Transverse colon (tissue), 4 donors: Measurements from ENCODE around the gene PDCD1. TPM values are rescaled to one million over a fixed set of nuclear protein-coding genes. Genes with fewer than 3 reads are reported as not detected.
A peak's percentile ranks its signal among the peaks of the same experiment; 100 is the strongest.
"Not testable (repeated sequence)": the region's sequence is repeated elsewhere in the genome, so short reads cannot be mapped to it uniquely, and the experiment has no call there.

ENCODE experiments used
- DNase-seq: peaks from one replicate; pipeline ENCODE4 v3.0.0-alpha.2; 2019
- H3K27ac ChIP-seq, 4 donors: fragments of 200-600 bp; sonication (generic); 2 replicates each; pipeline ENCODE4 v1.5.1; 2016 to 2018; ENCODE audit warnings: inconsistent platforms in 4 of 4
- H3K27me3 ChIP-seq: fragments of 200-600 bp; sonication (generic); 2 replicates; pipeline ENCODE4 v1.5.1; 2017; ENCODE audit warnings: inconsistent platforms
- H3K36me3 ChIP-seq, 4 donors: fragments of 200-600 bp; sonication (generic); 2 replicates each; pipeline ENCODE4 v1.5.1; 2017 to 2019; ENCODE audit warnings: inconsistent platforms in 4 of 4
- H3K4me1 ChIP-seq, 4 donors: fragments of 200-600 bp; sonication (generic); 2 replicates each; pipeline ENCODE4 v1.5.1; 2017 to 2020; ENCODE audit warnings: inconsistent platforms in 4 of 4
- H3K4me3 ChIP-seq, 4 donors: fragments of 200-600 bp; sonication (generic); 1 replicate in 1 of 4; 2 replicates in 3 of 4; pipeline versions ENCODE4 v1.5.1 to v1.6.1; 2017 to 2019; ENCODE audit warnings: inconsistent platforms in 4 of 4
- H3K9me3 ChIP-seq, 2 donors: fragments of 200-600 bp; sonication (generic); 2 replicates each; pipeline ENCODE4 v1.5.1; 2017 to 2019; ENCODE audit warnings: inconsistent platforms in 2 of 2
- EP300 ChIP-seq: sonication (generic); formaldehyde crosslinking; IDR thresholded peaks from one replicate; pipeline ENCODE4 v1.6.1; 2017; ENCODE audit warnings: antibody characterized with exemption, low read depth
- POLR2A ChIP-seq: fragments of 450-650 bp; IDR thresholded peaks from one replicate; pipeline ENCODE4 v1.6.1; 2016; ENCODE audit warnings: antibody characterized with exemption, mild to moderate bottlenecking, moderate library complexity
- POLR2AphosphoS5 ChIP-seq, 3 donors: sonication (generic); formaldehyde crosslinking; IDR thresholded peaks; one replicate each; pipeline ENCODE4 v1.6.1; 2016; ENCODE audit warnings: antibody characterized with exemption in 3 of 3
- WGBS, 2 donors: methylation state at CpG; one replicate each; pipeline ENCODE4 v1.1.5; 2018; ENCODE audit warnings: low coverage in 1 of 2; 5-methylcytosine and 5-hydroxymethylcytosine counted together
- in situ Hi-C, 4 donors: fragments of 200-750 bp; cut with MboI; loops; one replicate each; pipeline versions ENCODE4 v1.15.0 to v1.15.1; 2017; ENCODE audit warnings: low sequenced_read_pairs in 3 of 4, low pct_ligation_motif_present in 1 of 4, low pct_unique_long_range_greater_than_20kb in 1 of 4
- intact Hi-C: fragments of 100-400 bp; cut with DNase I; formaldehyde crosslinking; loops from one replicate; pipeline ENCODE4 v1.15.1; 2023; ENCODE audit warnings: low total_unique reads
- total RNA-seq, 4 donors: library from RNA; depleted of rRNA; stranded (reverse); fragments of >200 nt; gene quantifications; one replicate each; pipeline ENCODE4 v1.1.0, GENCODE V29; 2016
- TF ChIP-seq, protein P1 (sequence below), 5 experiments: fragments of 200-600 bp in 3 of 5; fragments of 450-650 bp in 2 of 5; sonication (generic) in 3 of 5; IDR thresholded peaks; 1 replicate in 2 of 5; 2 replicates in 3 of 5; pipeline ENCODE4 v1.5.1; 2016 to 2017; ENCODE audit warnings: antibody characterized with exemption in 5 of 5, inconsistent platforms in 3 of 5, mild to moderate bottlenecking in 2 of 5, moderate library complexity in 1 of 5

Gene PDCD1
- total RNA-seq, 4 donors from 2014 or later, result 0.55 to 0.64 TPM; not detected in 2

DNA sequence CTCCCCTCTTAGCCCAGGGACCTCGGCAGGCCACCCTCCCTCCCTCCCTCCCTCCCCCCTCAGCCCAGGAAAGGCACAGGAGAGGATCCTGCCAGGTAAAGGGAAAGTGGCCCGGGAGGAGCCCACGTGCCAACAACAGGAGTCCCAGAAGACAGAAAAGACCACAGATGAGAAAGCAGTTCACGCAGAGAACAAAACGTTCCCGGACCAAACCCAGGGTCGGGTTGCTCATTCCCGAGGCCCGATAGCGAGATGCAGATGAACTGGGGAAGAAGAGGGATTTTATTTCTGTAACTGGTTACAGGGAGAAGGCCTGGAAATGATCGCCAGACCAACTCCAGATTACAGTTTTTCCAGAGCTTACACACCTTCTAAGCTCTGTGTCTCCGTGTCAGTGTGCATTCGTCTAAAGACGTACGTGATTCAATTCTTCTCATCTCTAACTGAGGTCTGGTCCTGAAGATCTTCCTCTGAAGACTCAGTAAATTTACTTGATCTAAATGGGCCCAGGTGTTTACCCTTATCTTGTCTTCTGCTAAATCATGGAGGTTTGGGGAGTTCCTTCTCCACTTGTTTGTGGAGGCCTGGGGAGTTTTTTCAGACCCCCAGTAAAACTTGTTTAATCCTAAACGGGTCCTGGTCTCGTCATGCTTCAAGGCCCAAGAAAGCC is 50.5 kb downstream of the PDCD1 start:
- H3K4me3 ChIP-seq, result peak overlapping the region in 1 of 4 donors; percentile 15
- no peaks in the 10 kb centered on the region for H3K9me3 ChIP-seq
- H3K27ac ChIP-seq, result peak overlapping the region; percentile 73 to 88 (median 77)
- WGBS, 2 donors, result 67 to 70% methylated on average over 14 to 16 of the region's 17 CpGs
- peak; percentile 8 for DNase-seq
- intact Hi-C loops (no loop called here), in situ Hi-C loops (no loop called here)
- H3K4me1 ChIP-seq, result peaks cover 3 to 27% (median 18%) of the 10 kb centered on the region in 4 donors
- no peaks in the 10 kb centered on the region for H3K36me3 ChIP-seq
- TF ChIP-seq, protein P1, sequence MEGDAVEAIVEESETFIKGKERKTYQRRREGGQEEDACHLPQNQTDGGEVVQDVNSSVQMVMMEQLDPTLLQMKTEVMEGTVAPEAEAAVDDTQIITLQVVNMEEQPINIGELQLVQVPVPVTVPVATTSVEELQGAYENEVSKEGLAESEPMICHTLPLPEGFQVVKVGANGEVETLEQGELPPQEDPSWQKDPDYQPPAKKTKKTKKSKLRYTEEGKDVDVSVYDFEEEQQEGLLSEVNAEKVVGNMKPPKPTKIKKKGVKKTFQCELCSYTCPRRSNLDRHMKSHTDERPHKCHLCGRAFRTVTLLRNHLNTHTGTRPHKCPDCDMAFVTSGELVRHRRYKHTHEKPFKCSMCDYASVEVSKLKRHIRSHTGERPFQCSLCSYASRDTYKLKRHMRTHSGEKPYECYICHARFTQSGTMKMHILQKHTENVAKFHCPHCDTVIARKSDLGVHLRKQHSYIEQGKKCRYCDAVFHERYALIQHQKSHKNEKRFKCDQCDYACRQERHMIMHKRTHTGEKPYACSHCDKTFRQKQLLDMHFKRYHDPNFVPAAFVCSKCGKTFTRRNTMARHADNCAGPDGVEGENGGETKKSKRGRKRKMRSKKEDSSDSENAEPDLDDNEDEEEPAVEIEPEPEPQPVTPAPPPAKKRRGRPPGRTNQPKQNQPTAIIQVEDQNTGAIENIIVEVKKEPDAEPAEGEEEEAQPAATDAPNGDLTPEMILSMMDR (IDR thresholded peaks at IDR 0.05), result no peak
- TF ChIP-seq EP300 (no peak), POLR2A (no peak), POLR2AphosphoS5 (IDR thresholded peaks at IDR 0.05) (no peak)
- H3K27me3 ChIP-seq, result peaks cover 16% of the 10 kb centered on the region

DNA sequence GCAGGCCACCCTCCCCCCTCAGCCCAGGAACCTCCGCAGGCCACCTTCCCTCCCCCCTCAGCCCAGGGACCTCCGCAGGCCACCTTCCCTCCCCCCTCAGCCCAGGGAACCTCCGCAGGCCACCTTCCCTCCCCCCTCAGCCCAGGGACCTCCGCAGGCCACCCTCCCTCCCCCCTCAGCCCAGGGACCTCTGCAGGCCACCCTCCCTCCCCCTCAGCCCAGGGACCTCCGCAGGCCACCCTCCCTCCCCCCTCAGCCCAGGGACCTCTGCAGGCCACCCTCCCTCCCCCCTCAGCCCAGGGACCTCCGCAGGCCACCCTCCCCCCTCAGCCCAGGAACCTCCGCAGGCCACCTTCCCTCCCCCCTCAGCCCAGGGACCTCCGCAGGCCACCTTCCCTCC is 52.5 kb downstream of the PDCD1 start:
- H3K36me3 ChIP-seq, H3K27ac ChIP-seq, in situ Hi-C loops, DNase-seq, H3K4me3 ChIP-seq, intact Hi-C loops, H3K9me3 ChIP-seq: not testable (repeated sequence)
- Histone ChIP-seq H3K27me3 (peaks cover 22% of the 10 kb centered on the region), H3K4me1 (peaks cover 3 to 36% (median 21%) of the 10 kb centered on the region in 4 donors)
- no CpG with 5 or more reads among the region's 8 CpGs for WGBS, 2 donors

DNA sequence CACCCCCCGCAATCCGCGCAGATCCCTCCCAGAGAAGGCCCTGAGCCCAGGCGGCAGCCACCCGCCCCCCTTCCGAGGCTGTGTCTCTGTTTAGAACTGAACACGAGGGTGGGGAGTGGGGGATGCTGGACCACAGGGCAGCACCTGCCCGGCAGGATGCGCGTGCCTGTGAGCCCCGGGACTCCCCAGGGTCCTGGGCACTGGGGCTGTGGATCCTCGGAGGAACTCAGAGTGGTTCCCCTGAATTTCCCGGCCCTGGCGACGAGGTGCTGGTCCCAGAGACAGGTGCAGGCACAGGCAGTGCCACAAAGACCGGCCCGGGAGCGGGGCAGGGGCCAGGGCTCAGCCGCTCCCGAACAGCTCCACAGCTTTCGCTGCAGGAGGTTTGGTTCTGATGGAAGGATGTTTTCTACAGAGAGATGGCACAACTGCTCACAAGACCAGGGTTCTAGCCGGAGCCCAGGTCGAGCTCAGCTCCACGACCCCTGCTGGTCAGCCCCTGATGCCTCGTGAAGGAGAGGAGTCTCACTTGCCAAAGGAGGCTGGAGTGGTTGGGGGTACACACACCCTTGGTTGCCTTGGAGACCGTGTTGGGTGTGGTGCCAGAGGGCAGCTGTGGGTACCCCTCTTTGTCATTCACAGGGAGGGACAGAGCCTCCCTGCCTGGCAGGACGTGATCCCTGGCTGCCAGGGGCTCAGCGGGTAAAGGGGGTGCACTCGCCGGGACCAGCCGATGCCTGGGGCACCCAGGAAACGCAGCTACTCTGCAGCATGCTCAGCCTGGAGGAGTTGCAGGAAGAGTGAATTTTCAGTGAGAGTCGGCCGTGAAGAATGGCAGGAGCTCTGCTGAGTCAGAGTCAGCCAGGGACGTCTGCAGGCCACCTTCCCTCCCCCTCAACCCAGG is 54.1 kb downstream of the PDCD1 start:
- peaks cover 22% of the 10 kb centered on the region for H3K27me3 ChIP-seq
- H3K9me3 ChIP-seq, result no peaks in the 10 kb centered on the region
- in situ Hi-C loops (no loop called here), intact Hi-C loops (no loop called here)
- H3K4me1 ChIP-seq, result peaks cover 0 to 34% (median 21%) of the 10 kb centered on the region in 4 donors
- 40 to 44% methylated on average over 1 to 27 of the region's 35 CpGs for WGBS, 2 donors
- H3K4me3 ChIP-seq, result peak overlapping the region in 3 of 4 donors; percentile 7 to 49 (median 28)
- no peaks in the 10 kb centered on the region for H3K36me3 ChIP-seq
- no peak overlapping the region for H3K27ac ChIP-seq
- TF ChIP-seq POLR2AphosphoS5 (IDR thresholded peaks at IDR 0.05), result no peak
- TF ChIP-seq POLR2A, result no peak
- TF ChIP-seq, protein P1 (IDR thresholded peaks at IDR 0.05), result no peak
- no peak for TF ChIP-seq EP300
- no peak for DNase-seq

DNA sequence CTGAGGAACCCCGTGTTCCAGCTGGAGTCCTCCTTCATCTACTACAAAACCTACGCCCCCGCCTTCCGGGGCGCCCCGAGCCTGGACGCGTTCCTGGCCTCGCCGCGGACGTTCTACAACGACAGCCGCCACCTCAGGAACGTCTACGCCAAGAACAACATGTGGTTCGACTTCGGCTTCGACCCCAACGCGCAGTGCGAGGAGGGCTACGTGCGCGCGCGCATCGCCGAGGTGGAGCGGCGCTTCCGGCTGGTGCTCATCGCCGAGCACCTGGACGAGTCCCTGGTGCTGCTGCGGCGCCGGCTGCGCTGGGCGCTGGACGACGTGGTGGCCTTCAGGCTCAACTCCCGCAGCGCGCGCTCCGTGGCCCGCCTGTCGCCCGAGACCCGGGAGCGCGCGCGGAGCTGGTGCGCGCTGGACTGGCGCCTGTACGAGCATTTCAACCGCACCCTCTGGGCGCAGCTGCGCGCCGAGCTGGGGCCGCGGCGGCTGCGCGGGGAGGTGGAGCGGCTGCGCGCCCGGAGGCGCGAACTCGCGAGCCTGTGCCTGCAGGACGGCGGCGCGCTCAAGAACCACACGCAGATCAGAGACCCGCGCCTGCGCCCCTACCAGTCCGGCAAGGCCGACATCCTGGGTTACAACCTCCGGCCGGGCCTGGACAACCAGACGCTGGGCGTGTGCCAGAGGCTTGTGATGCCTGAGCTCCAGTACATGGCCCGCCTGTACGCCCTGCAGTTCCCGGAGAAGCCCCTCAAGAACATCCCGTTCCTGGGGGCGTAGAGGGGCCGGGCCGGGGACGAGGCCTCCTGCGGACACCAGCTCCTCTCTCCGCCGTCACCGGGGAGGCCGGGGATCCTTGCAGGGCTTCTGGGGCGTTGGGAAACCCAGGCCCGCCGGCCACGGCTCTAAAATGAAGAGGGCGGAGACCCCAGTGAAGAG is 55.0 kb downstream of the PDCD1 start:
- whole genome bisulfite sequencing, 2 donors, result 61% methylated on average over 90 of the region's 109 CpGs; no CpG with 5 or more reads in 1 of the 2 donors
- Histone ChIP-seq H3K36me3 (no peaks in the 10 kb centered on the region), H3K27ac (no peak overlapping the region), H3K4me1 (peaks cover 0 to 33% (median 21%) of the 10 kb centered on the region in 4 donors), H3K9me3 (no peaks in the 10 kb centered on the region), H3K4me3 (peak overlapping the region in 3 of 4 donors; percentile 7 to 49 (median 28)), H3K27me3 (peaks cover 22% of the 10 kb centered on the region)
- no peak for TF ChIP-seq POLR2A
- no peak for TF ChIP-seq EP300
- intact Hi-C loops (no loop called here), in situ Hi-C loops (no loop called here)
- peak; percentile 28 for DNase-seq
